Measurements from ENCODE around the gene GOLGA3. TPM values are rescaled to one million over a fixed set of nuclear protein-coding genes. Genes with fewer than 3 reads are reported as not detected.

The GOLGA3 gene
- total RNA-seq, 1 experiment from 2014 or later = 86.9 TPM

- peaks cover 87% of the 10 kb centered on the region for H3K36me3 ChIP-seq (ENCODE audit: low read depth, low read length)
- DNase-seq (no peak), ATAC-seq (no peak)
- H3K9ac ChIP-seq (ENCODE audit: low read length) = no peak overlapping the region
- no peaks in the 10 kb centered on the region for H3K9me2 ChIP-seq (replicated peaks; ENCODE audit: low read length)
- no peaks in the 10 kb centered on the region for H3F3A ChIP-seq (ENCODE audit: low read length, unreplicated experiment)
- H3K27ac ChIP-seq (ENCODE audit: low read length) = no peak overlapping the region
- no peak overlapping the region for H3K4me2 ChIP-seq (ENCODE audit: low read length)
- no peaks in the 10 kb centered on the region for H3K9me3 ChIP-seq (ENCODE audit: low read length)
- peaks cover 33% of the 10 kb centered on the region for H3K79me2 ChIP-seq (ENCODE audit: low read length)
- H3K4me1 ChIP-seq (ENCODE audit: insufficient read depth, low read length) = no peaks in the 10 kb centered on the region
- H3K27me3 ChIP-seq (ENCODE audit: low read length) = no peaks in the 10 kb centered on the region
- TF ChIP-seq EZH2phosphoT487 (IDR thresholded peaks at IDR 0.05; ENCODE audit: borderline replicate concordance, low read length) = no peak
- no peak for TF ChIP-seq EZH2 (IDR thresholded peaks at IDR 0.05; ENCODE audit: low read length, unreplicated experiment)
- TF ChIP-seq, protein P1, sequence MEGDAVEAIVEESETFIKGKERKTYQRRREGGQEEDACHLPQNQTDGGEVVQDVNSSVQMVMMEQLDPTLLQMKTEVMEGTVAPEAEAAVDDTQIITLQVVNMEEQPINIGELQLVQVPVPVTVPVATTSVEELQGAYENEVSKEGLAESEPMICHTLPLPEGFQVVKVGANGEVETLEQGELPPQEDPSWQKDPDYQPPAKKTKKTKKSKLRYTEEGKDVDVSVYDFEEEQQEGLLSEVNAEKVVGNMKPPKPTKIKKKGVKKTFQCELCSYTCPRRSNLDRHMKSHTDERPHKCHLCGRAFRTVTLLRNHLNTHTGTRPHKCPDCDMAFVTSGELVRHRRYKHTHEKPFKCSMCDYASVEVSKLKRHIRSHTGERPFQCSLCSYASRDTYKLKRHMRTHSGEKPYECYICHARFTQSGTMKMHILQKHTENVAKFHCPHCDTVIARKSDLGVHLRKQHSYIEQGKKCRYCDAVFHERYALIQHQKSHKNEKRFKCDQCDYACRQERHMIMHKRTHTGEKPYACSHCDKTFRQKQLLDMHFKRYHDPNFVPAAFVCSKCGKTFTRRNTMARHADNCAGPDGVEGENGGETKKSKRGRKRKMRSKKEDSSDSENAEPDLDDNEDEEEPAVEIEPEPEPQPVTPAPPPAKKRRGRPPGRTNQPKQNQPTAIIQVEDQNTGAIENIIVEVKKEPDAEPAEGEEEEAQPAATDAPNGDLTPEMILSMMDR (conservative IDR thresholded peaks at IDR 0.05; ENCODE audit: low read depth, low read length) = no peak
- no peak overlapping the region for H3K4me3 ChIP-seq (ENCODE audit: low read length)
- H2AFZ ChIP-seq (ENCODE audit: low read length) = no peak overlapping the region
- no TSS peak for BruUV-seq (replicated peaks)
- ChIA-PET POLR2A (ENCODE audit: unreplicated experiment) (no interaction called here), CTCF (no interaction called here)
- H4K20me1 ChIP-seq (ENCODE audit: low read length) = peaks cover 32% of the 10 kb centered on the region; the same call in 1 of the 2 replicates
- intact Hi-C loops (cut with micrococcal nuclease) = no loop called here
Measured at GRCh38 chr12:132740652-132741051, 88.0 kb downstream of the GOLGA3 start.

- BruUV-seq (replicated peaks) = no TSS peak
- H3K4me2 ChIP-seq (ENCODE audit: low read length) = no peak overlapping the region
- TF ChIP-seq, protein P1 (conservative IDR thresholded peaks at IDR 0.05; ENCODE audit: low read depth, low read length) = no peak
- TF ChIP-seq EZH2 (IDR thresholded peaks at IDR 0.05; ENCODE audit: low read length, unreplicated experiment) (no peak), EZH2phosphoT487 (IDR thresholded peaks at IDR 0.05; ENCODE audit: borderline replicate concordance, low read length) (no peak)
- H4K20me1 ChIP-seq (ENCODE audit: low read length) = peaks cover 28% of the 10 kb centered on the region; the same call in 1 of the 2 replicates
- H2AFZ ChIP-seq (ENCODE audit: low read length) = no peak overlapping the region
- no peak overlapping the region for H3K27ac ChIP-seq (ENCODE audit: low read length)
- DNase-seq (no peak), ATAC-seq (no peak)
- intact Hi-C loops (cut with micrococcal nuclease) = no loop called here
- no peaks in the 10 kb centered on the region for H3K27me3 ChIP-seq (ENCODE audit: low read length)
- H3K9ac ChIP-seq (ENCODE audit: low read length) = no peak overlapping the region
- no peaks in the 10 kb centered on the region for H3K9me2 ChIP-seq (replicated peaks; ENCODE audit: low read length)
- H3K4me1 ChIP-seq (ENCODE audit: insufficient read depth, low read length) = no peaks in the 10 kb centered on the region
- CTCF ChIA-PET = no interaction called here
- H3F3A ChIP-seq (ENCODE audit: low read length, unreplicated experiment) = no peaks in the 10 kb centered on the region
- H3K79me2 ChIP-seq (ENCODE audit: low read length) = peaks cover 29% of the 10 kb centered on the region
- H3K9me3 ChIP-seq (ENCODE audit: low read length) = no peaks in the 10 kb centered on the region
- POLR2A ChIA-PET (ENCODE audit: unreplicated experiment) = no interaction called here
- no peak overlapping the region for H3K4me3 ChIP-seq (ENCODE audit: low read length)
- H3K36me3 ChIP-seq (ENCODE audit: low read depth, low read length) = peaks cover 85% of the 10 kb centered on the region
Measured at GRCh38 chr12:132740313-132740646, 88.4 kb downstream of the GOLGA3 start.

GRCh38 chr12:132739600-132740312 lies 88.9 kb downstream of the GOLGA3 start:
- ChIA-PET POLR2A (ENCODE audit: unreplicated experiment) (no interaction called here), CTCF (no interaction called here)
- no peaks in the 10 kb centered on the region for H3K4me1 ChIP-seq (ENCODE audit: insufficient read depth, low read length)
- H3K9me3 ChIP-seq (ENCODE audit: low read length) = no peaks in the 10 kb centered on the region
- no peak overlapping the region for H3K27ac ChIP-seq (ENCODE audit: low read length)
- no TSS peak for BruUV-seq (replicated peaks)
- no peak overlapping the region for H3K4me2 ChIP-seq (ENCODE audit: low read length)
- ATAC-seq (no peak), DNase-seq (no peak)
- H3K36me3 ChIP-seq (ENCODE audit: low read depth, low read length) = peaks cover 85% of the 10 kb centered on the region
- H3K27me3 ChIP-seq (ENCODE audit: low read length) = no peaks in the 10 kb centered on the region
- H3K9me2 ChIP-seq (replicated peaks; ENCODE audit: low read length) = no peaks in the 10 kb centered on the region
- H4K20me1 ChIP-seq (ENCODE audit: low read length) = peaks cover 28% of the 10 kb centered on the region; the same call in 1 of the 2 replicates
- H2AFZ ChIP-seq (ENCODE audit: low read length) = no peak overlapping the region
- intact Hi-C loops (cut with micrococcal nuclease) = no loop called here
- H3K4me3 ChIP-seq (ENCODE audit: low read length) = no peak overlapping the region
- no peaks in the 10 kb centered on the region for H3F3A ChIP-seq (ENCODE audit: low read length, unreplicated experiment)
- TF ChIP-seq EZH2 (IDR thresholded peaks at IDR 0.05; ENCODE audit: low read length, unreplicated experiment) (no peak), EZH2phosphoT487 (IDR thresholded peaks at IDR 0.05; ENCODE audit: borderline replicate concordance, low read length) (no peak)
- TF ChIP-seq, protein P1 (conservative IDR thresholded peaks at IDR 0.05; ENCODE audit: low read depth, low read length) = no peak
- no peak overlapping the region for H3K9ac ChIP-seq (ENCODE audit: low read length)
- H3K79me2 ChIP-seq (ENCODE audit: low read length) = peaks cover 24% of the 10 kb centered on the region
